B cell (primary cell): ENCODE measurements around the gene DGKZ. TPM values are rescaled to one million over a fixed set of nuclear protein-coding genes. Genes with fewer than 3 reads are reported as not detected.

Source experiments
- ATAC-seq: fragments of 200-7000 bp; cut with Tn5 transposase; one replicate; pipeline ENCODE4 v1.10.0; 2021; ENCODE audit warnings: low read depth, mild to moderate bottlenecking, moderate number of reproducible peaks, moderate library complexity
- CTCF ChIA-PET: fragments of 350-600 bp; sonication (Branson Sonifier 250); formaldehyde crosslinking; loops from one replicate; lab custom pipeline; 2021; ENCODE audit warnings: antibody characterized with exemption, inconsistent platforms; lab: Charles Lee
- POLR2A ChIA-PET: fragments of 350-600 bp; sonication (Branson Sonifier 250); formaldehyde crosslinking; loops from one replicate; lab custom pipeline; 2021; ENCODE audit warnings: antibody characterized with exemption; lab: Charles Lee
- DNase-seq: peaks from one replicate; pipeline ENCODE4 v3.0.0; 2013
- H2AFZ ChIP-seq: 2 replicates; pipeline ENCODE4 v1.6.1; 2012; ENCODE audit warnings: mild to moderate bottlenecking, low read depth, low read length; ENCODE audit not compliant: insufficient read depth, poor library complexity, severe bottlenecking
- H3K27ac ChIP-seq, 2 donors: 1 replicate in 1 of 2; 2 replicates in 1 of 2; pipeline ENCODE4 v1.5.1; 2012 to 2013; ENCODE audit warnings: low read length in 2 of 2, mild to moderate bottlenecking in 2 of 2, moderate library complexity in 1 of 2
- H3K27me3 ChIP-seq, 4 experiments: fragments of 200-600 bp in 1 of 4; sonication (generic) in 1 of 4; replicated peaks in 1 of 4; 1 replicate in 2 of 4; 2 replicates in 2 of 4; pipeline versions ENCODE4 v1.6.1 to v1.7.0; 2013 to 2016; ENCODE audit warnings: low read length in 3 of 4, mild to moderate bottlenecking in 2 of 4, mixed read lengths in 1 of 4, moderate library complexity in 1 of 4; ENCODE audit not compliant: insufficient read depth in 4 of 4, control insufficient read depth in 3 of 4; ENCODE audit errors: control extremely low read depth in 1 of 4
- H3K36me3 ChIP-seq, 2 experiments: replicated peaks in 1 of 2; 1 replicate in 1 of 2; 2 replicates in 1 of 2; pipeline versions ENCODE4 v1.6.1 to v1.7.1; 2013; ENCODE audit warnings: low read length in 1 of 2; ENCODE audit not compliant: insufficient read depth in 2 of 2, control insufficient read depth in 1 of 2; ENCODE audit errors: control extremely low read depth in 1 of 2, extremely low read depth in 1 of 2
- H3K4me1 ChIP-seq, 2 donors: fragments of 200-600 bp in 1 of 2; sonication (generic) in 1 of 2; 1 replicate in 1 of 2; 2 replicates in 1 of 2; pipeline versions ENCODE4 v1.5.1 to v1.6.1; 2013 to 2017; ENCODE audit warnings: low read length in 2 of 2; ENCODE audit not compliant: control insufficient read depth in 2 of 2, insufficient read depth in 2 of 2
- H3K4me2 ChIP-seq: replicated peaks from 2 replicates; pipeline ENCODE3; 2012; ENCODE audit warnings: mild to moderate bottlenecking, low read depth, low read length; ENCODE audit not compliant: poor library complexity, severe bottlenecking
- H3K4me3 ChIP-seq, 5 experiments: fragments of 200-600 bp in 1 of 5; sonication (generic) in 1 of 5; 1 replicate in 3 of 5; 2 replicates in 2 of 5; pipeline versions ENCODE4 v1.5.1 to v1.7.0; 2011 to 2016; ENCODE audit warnings: low read length in 4 of 5, mild to moderate bottlenecking in 4 of 5, low read depth in 2 of 5, control low read depth in 1 of 5, moderate library complexity in 1 of 5; ENCODE audit not compliant: insufficient read depth in 1 of 5; ENCODE audit errors: control extremely low read depth in 1 of 5, extremely low read depth in 1 of 5
- H3K79me2 ChIP-seq: fragments of 200-600 bp; sonication (generic); one replicate; pipeline ENCODE4 v1.6.0; 2016; ENCODE audit warnings: low read length; ENCODE audit not compliant: control insufficient read depth, insufficient read depth
- H3K9ac ChIP-seq: fragments of 200-600 bp; sonication (generic); 2 replicates; pipeline ENCODE4 v1.6.1; 2017; ENCODE audit warnings: mild to moderate bottlenecking, low read length, moderate library complexity
- H3K9me3 ChIP-seq, 3 donors: one replicate each; pipeline versions ENCODE4 v1.6.1 to v1.7.1; 2013; ENCODE audit warnings: low read length in 2 of 3; ENCODE audit not compliant: control insufficient read depth in 2 of 3, insufficient read depth in 1 of 3; ENCODE audit errors: control extremely low read depth in 1 of 3
- H4K20me1 ChIP-seq: 2 replicates; pipeline ENCODE4 v1.6.0; 2012; ENCODE audit warnings: mild to moderate bottlenecking, low read length; ENCODE audit not compliant: insufficient read depth, control insufficient read depth, poor library complexity, severe bottlenecking
- H3K27ac Mint-ChIP-seq: one replicate; pipeline ENCODE4 v1.8.0; 2021; ENCODE audit warnings: mixed read lengths
- H3K27me3 Mint-ChIP-seq: one replicate; pipeline ENCODE4 v1.8.0; 2021; ENCODE audit warnings: mixed read lengths
- H3K4me1 Mint-ChIP-seq: one replicate; pipeline ENCODE4 v1.8.0; 2021; ENCODE audit warnings: mixed read lengths
- H3K4me3 Mint-ChIP-seq: one replicate; pipeline ENCODE4 v1.8.0; 2021; ENCODE audit warnings: mixed read lengths
- H3K9me3 Mint-ChIP-seq: one replicate; pipeline ENCODE4 v1.8.0; 2022; ENCODE audit warnings: mixed read lengths; ENCODE audit not compliant: insufficient read depth
- CTCF ChIP-seq: fragments of 200-600 bp; IDR thresholded peaks from one replicate; pipeline ENCODE4 v1.8.0; 2022; ENCODE audit warnings: antibody characterized with exemption, mild to moderate bottlenecking
- EZH2 ChIP-seq: IDR thresholded peaks from 2 replicates; pipeline ENCODE4 v1.6.1; 2012; ENCODE audit warnings: borderline replicate concordance, low read depth, mild to moderate bottlenecking, moderate library complexity, low read length; ENCODE audit not compliant: insufficient read depth, poor library complexity, severe bottlenecking
- WGBS: methylation state at CpG from one replicate; pipeline ENCODE4 v1.1.5; 2013; ENCODE audit warnings: missing lambda C conversion rate; ENCODE audit not compliant: insufficient coverage; 5-methylcytosine and 5-hydroxymethylcytosine counted together
- intact Hi-C: fragments of 100-400 bp; cut with micrococcal nuclease; formaldehyde crosslinking; loops from one replicate; pipeline ENCODE4 v1.10.0; 2022
- polyA plus RNA-seq: library from polyadenylated mRNA; depleted of rRNA; stranded (reverse); fragments of >200 nt; gene quantifications from 2 replicates; pipeline ENCODE4 v1.2.3, GENCODE V29; 2012
- total RNA-seq, 2 donors: library from RNA; stranded (reverse); fragments of 120-200 nt in 1 of 2; gene quantifications; 1 replicate in 1 of 2; 2 replicates in 1 of 2; pipeline versions ENCODE4 v1.2.3 to v1.2.4, GENCODE V29; 2013 to 2022

Gene DGKZ
- total and polyA plus RNA-seq, 2 donors (not counting 1 experiment from before 2014, with no cell fraction given), result 56.6 to 79.5 TPM

GRCh38 chr11:46386005-46386578, 38.8 kb downstream of the DGKZ start:
- no peaks in the 10 kb centered on the region for H3K79me2 ChIP-seq
- CTCF ChIA-PET, result interaction anchor here (1.8 kb wide), 1 partner anchor 18 kb away, joined by 5 read pairs; no protein-coding TSS in a partner anchor
- H3K4me3 ChIP-seq, result no peak overlapping the region
- H3K27me3 ChIP-seq, result peaks cover 0 to 94% (median 54%) of the 10 kb centered on the region in 4 experiments
- H3K9ac ChIP-seq, result no peak overlapping the region
- intact Hi-C loops, result no loop called here
- H2AFZ ChIP-seq, result no peak overlapping the region
- WGBS, result 96% methylated on average over 23 of the region's 25 CpGs
- H3K4me1 ChIP-seq, result peaks cover 32 to 41% of the 10 kb centered on the region in 2 donors
- Mint-ChIP-seq H3K4me3 (no peak overlapping the region), H3K4me1 (peaks cover 16% of the 10 kb centered on the region), H3K9me3 (no peaks in the 10 kb centered on the region), H3K27ac (no peak overlapping the region), H3K27me3 (peaks cover 63% of the 10 kb centered on the region)
- DNase-seq, result no peak
- TF ChIP-seq CTCF (no peak), EZH2 (no peak)
- H3K36me3 ChIP-seq, result no peaks in the 10 kb centered on the region
- no peak overlapping the region for H3K27ac ChIP-seq
- peaks cover 0 to 37% (median 0%) of the 10 kb centered on the region in 3 donors for H3K9me3 ChIP-seq
- ATAC-seq, result no peak
- POLR2A ChIA-PET, result no interaction called here
- no peak overlapping the region for H3K4me2 ChIP-seq
- H4K20me1 ChIP-seq, result peaks cover 6% of the 10 kb centered on the region

GRCh38 chr11:46386674-46387073, 39.4 kb downstream of the DGKZ start:
- Histone ChIP-seq H3K27me3 (peaks cover 0 to 97% (median 56%) of the 10 kb centered on the region in 4 experiments), H4K20me1 (peaks cover 9% of the 10 kb centered on the region), H3K4me1 (peaks cover 32 to 41% of the 10 kb centered on the region in 2 donors), H3K4me2 (no peak overlapping the region), H3K27ac (no peak overlapping the region), H3K9ac (no peak overlapping the region), H2AFZ (no peak overlapping the region), H3K36me3 (no peaks in the 10 kb centered on the region), H3K9me3 (peaks cover 0 to 37% (median 0%) of the 10 kb centered on the region in 3 donors), H3K79me2 (no peaks in the 10 kb centered on the region), H3K4me3 (no peak overlapping the region)
- Mint-ChIP-seq H3K27ac (no peak overlapping the region), H3K27me3 (peaks cover 63% of the 10 kb centered on the region), H3K9me3 (no peaks in the 10 kb centered on the region), H3K4me1 (peaks cover 16% of the 10 kb centered on the region), H3K4me3 (no peak overlapping the region)
- no peak for DNase-seq
- ATAC-seq, result no peak
- TF ChIP-seq EZH2 (no peak), CTCF (no peak)
- CTCF ChIA-PET, result interaction anchor here (1.8 kb wide), 1 partner anchor 18 kb away, joined by 5 read pairs; no protein-coding TSS in a partner anchor
- POLR2A ChIA-PET, result no interaction called here
- intact Hi-C loops, result no loop called here
- WGBS, result 94% methylated on average over 2 of the region's 4 CpGs
